GM21619 (cell line): ENCODE data around the gene PLLP.

ENCODE experiments used
- ATAC-seq: cut with Tn5 transposase; IDR thresholded peaks from one replicate; pipeline ENCODE4 v1.9.1; 2021; ENCODE audit not compliant: unreplicated experiment

Gene PLLP

GRCh38 chr16:57257455-57258070 is 26.9 kb downstream of the PLLP start:
- ATAC-seq, result no peak

- ATAC-seq, result no peak
Measured at GRCh38 chr16:57256601-57257395, 27.7 kb downstream of the PLLP start.

DNA sequence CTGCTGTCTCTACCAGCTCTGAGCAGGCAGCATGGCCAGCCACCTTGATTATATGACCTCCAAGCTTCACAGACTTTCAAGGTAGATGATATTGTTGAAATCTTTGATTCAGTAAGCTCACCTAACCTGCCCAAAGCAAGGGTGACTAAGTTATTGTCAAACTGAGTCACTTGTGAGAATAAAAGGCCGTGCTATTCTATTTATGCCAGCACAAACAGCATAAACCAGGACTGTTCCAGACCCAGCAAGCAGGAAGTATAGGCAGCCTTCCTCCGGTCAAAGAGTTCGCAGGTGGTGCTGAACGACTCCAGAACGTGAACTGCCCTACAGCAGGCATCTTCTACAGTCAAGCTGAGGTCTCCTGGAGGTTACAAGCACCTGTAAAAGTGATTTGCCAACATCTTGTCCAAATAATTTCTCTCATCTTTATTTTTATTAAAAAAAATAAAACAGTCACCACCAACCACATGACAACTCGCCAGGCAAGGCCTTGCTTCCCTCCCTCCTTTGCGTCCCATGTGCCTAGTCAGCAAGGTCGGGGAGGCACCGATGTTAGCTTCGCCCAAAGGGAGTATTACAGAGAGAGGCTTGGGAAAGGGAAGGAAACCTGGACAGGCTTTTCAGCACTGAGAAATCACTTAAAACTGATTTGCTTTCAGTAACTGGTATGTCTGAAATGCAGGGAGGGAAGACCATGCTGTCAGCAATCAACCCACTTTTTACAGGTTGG is 28.6 kb downstream of the PLLP start:
- no peak for ATAC-seq

GRCh38 chr16:57253466-57253865 is 31.0 kb downstream of the PLLP start:
- ATAC-seq, result no peak

- ATAC-seq, result no peak
Measured at GRCh38 chr16:57252148-57252721, 32.2 kb downstream of the PLLP start.

GRCh38 chr16:57251352-57251751 is 33.1 kb downstream of the PLLP start:
- no peak for ATAC-seq

- ATAC-seq, result peak; percentile 17
Measured at GRCh38 chr16:57245472-57246113, 38.9 kb downstream of the PLLP start.

GRCh38 chr16:57244767-57245471 is 39.6 kb downstream of the PLLP start, which contains the start of gene ARL2BP:
Gene ARL2BP (plus strand): TSS chr16:57245259. CDS start chr16:57245368, 109 bp downstream.
- ATAC-seq, result peak; percentile 95

GRCh38 chr16:57244463-57244766 is 40.1 kb downstream of the PLLP start:
- no peak for ATAC-seq

GRCh38 chr16:57242650-57243049 is 41.8 kb downstream of the PLLP start:
- ATAC-seq, result no peak

GRCh38 chr16:57240851-57241250 is 43.6 kb downstream of the PLLP start:
- ATAC-seq, result no peak

DNA sequence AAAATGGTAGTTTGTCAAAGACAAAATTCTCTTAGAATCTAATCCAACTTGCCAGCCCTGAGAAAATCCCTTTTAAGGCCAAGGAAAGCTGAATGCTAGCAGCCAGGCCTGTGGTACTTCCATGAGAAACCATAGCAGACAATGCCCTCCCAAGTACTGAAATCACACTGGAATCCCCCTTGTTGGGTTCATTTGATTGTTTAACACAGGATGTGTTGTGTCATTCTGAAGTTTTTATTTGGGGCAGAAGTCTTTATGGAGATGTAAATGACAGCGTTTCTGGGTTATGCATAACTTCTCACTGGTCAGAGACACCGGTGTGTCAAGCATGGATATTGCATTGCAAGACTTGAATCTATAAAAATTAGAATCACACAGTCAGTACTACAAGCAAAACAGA is 45.4 kb downstream of the PLLP start:
- no peak for ATAC-seq

DNA sequence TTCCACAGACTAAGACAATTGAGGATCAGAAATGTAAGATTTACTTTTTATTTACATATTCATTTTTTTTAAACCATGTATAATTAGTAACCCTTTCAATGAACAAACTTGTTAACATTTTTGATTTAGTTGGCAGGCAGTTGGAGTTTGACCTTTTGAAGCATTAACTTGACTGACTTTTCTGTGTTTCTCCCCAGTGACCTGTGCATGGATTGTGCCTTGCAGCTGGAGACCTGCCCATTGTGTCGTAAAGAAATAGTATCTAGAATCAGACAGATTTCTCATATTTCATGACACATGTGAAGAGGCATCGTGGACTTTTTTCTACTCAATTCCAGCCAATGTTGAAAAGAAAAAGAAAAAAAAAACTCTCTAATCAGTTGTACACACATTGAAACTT is 45.8 kb downstream of the PLLP start:
- no peak for ATAC-seq

- ATAC-seq, result no peak
Measured at GRCh38 chr16:57236022-57236350, 48.5 kb downstream of the PLLP start.

- no peak for ATAC-seq
Measured at GRCh38 chr16:57235128-57236021, 49.1 kb downstream of the PLLP start.

- no peak for ATAC-seq
Measured at GRCh38 chr16:57234707-57235092, 49.8 kb downstream of the PLLP start.

- ATAC-seq, result no peak
Measured at GRCh38 chr16:57233944-57234706, 50.3 kb downstream of the PLLP start.

DNA sequence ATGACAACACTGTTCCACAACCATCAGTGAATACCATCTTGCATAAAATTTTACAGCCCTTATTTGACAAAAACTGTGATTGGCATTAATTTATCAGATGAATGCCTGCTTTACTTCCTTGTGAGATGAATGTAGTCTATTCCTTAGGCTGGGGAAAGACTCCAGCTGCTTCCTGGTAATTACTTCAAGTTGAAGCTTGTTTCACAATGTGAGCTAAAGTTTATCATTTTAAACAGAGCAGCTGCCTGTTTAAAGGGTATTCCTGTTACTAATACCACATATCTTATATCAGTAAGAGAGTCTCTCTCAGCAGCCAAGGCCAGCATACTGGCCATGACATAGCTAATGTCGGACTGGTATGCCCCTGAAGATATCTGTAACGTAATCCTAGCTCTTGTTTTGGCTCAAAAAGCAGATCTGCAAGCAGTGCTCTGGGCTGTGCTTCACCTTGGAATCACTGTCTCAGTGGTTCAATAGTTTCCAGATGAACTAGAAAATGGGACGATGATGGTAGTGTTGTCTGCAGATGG is 52.6 kb downstream of the PLLP start:
- ATAC-seq, result no peak

- ATAC-seq, result no peak
Measured at GRCh38 chr16:57229079-57229478, 55.4 kb downstream of the PLLP start.
